Breast epithelium (tissue), 3 donors: Measurements from ENCODE around the gene CD99L2.

Source experiments
- CTCF ChIP-seq, 3 donors: fragments of 450-650 bp; IDR thresholded peaks; one replicate each; pipeline ENCODE4 v1.5.1; 2016 to 2017; ENCODE audit warnings: antibody characterized with exemption in 3 of 3, mild to moderate bottlenecking in 3 of 3, moderate library complexity in 3 of 3
- POLR2A ChIP-seq: fragments of 450-650 bp; IDR thresholded peaks from one replicate; pipeline ENCODE4 v1.6.1; 2016; ENCODE audit warnings: antibody characterized with exemption, mild to moderate bottlenecking, moderate library complexity

GRCh38 chrX:150886381-150886780, 12.1 kb downstream of the CD99L2 start:
- TF ChIP-seq CTCF (IDR thresholded peaks at IDR 0.05) (no peak), POLR2A (no peak)
